ENCODE measurements around the gene ZNF384.
A peak's percentile ranks its signal among the peaks of the same experiment; 100 is the strongest.

Gene ZNF384

DNA sequence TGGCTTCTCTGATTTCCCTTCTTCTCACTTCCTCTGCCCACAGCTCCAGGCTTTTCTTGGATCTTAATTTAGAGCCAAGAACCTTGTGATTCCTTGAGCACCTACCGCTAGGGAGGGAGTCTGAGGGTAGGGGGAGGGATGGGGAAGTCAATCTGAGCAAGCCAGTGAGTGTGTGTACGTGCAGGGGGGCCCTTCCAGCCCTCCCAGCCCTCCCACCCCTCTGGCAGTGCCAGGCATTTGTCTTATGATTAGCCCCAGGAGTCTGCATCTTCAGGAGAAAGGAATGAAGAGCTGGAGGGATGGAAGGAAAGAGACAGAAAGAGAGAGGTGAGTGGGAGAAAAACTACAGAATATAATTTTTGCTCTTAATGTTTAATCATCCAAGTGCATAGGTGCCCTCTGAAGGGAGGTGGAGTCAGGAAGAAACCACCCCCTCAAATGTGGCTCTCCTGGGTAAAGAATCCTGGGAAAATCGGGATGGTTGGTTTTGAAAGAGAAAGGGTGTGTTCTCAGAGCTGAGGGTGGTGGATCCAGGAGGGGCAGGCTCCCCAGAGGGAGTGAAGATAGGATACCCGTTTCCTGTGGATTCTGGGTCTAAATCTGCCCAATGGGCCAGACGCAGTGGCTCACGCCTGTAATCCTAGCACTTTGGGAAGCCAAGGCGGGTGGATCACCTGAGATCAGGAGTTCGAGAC is 9.3 kb upstream of the ZNF384 start:
- CTCF ChIA-PET = interaction anchor here (0.6 to 2.3 kb wide), 4 partner anchors 9 to 137 kb away, joined by 3 to 12 read pairs (median 3); partner anchors contain the start of genes LPAR5 and ZNF384
- POLR2A ChIA-PET = interaction anchor here (1.0 to 2.9 kb wide), 4 partner anchors 9 to 130 kb away, joined by 3 to 37 read pairs (median 6); partner anchors contain the start of genes COPS7A, MLF2, NOP2 and ZNF384
- no peak for DNase-seq (ENCODE audit: extremely low spot score)
- TF ChIP-seq L3MBTL2 (conservative IDR thresholded peaks at IDR 0.05) (no peak), ZNF384 (IDR thresholded peaks at IDR 0.05) (no peak), CTBP1 (IDR thresholded peaks at IDR 0.05; ENCODE audit: borderline replicate concordance) (no peak), HDGF (IDR thresholded peaks at IDR 0.05; ENCODE audit: borderline replicate concordance) (no peak), ELF4 (IDR thresholded peaks at IDR 0.05) (no peak), ARNT (IDR thresholded peaks at IDR 0.05) (no peak), TARDBP (IDR thresholded peaks at IDR 0.05) (no peak), FOXM1 (IDR thresholded peaks at IDR 0.05; ENCODE audit: borderline replicate concordance) (no peak), FOXK2 (IDR thresholded peaks at IDR 0.05) (no peak)

DNA sequence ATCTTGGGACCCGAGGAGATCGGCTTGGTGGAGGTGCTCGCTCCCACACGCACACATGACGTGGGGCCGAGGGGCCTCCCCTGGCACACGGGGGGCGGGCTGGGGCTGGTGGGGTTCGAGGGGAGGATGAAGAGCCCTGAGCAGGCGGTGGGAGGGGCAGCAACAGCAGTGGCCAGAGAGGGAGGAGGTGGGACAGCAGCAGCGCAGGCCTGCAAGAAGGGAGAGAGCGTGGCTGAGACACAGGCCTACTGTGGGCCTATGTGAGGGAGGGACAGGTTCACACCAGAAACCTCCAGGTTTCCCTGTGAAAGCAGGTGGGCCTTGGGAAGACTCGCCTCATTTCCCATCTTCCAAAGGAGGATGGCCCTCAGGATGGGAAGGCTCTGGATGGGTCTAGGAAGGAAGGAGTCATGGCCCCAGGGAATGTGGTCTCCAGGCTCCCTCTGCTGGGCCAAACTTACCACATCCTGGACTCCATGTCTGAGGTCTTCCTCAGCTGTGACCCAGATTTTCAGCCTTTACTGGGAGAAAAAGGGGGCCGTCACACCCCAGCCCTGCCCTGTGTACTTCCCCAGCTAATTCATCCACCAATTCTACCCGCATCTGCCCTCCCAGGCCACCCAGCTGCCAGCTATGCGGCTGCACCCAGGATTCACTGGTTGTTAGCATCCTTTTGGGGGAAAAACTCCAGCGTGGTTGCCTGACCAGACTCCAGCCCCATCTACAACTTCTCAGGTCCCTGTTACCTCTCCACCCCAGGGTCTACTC is 8.6 kb upstream of the ZNF384 start:
- ChIA-PET CTCF (interaction anchor here (0.7 to 2.3 kb wide), 2 partner anchors 8 to 62 kb away, joined by 3 to 12 read pairs; partner anchors contain the start of genes LPAR5 and ZNF384), POLR2A (interaction anchor here (1.4 to 2.9 kb wide), 3 partner anchors 9 to 55 kb away, joined by 5 to 37 read pairs (median 7); partner anchors contain the start of genes COPS7A, MLF2 and ZNF384)
- peak; percentile 65 for DNase-seq (ENCODE audit: extremely low spot score)
- no peak for TF ChIP-seq FOXA1 (IDR thresholded peaks at IDR 0.05)
- no peak for TF ChIP-seq FOXM1 (IDR thresholded peaks at IDR 0.05; ENCODE audit: borderline replicate concordance)
- TF ChIP-seq LEF1 (IDR thresholded peaks at IDR 0.05; ENCODE audit: borderline replicate concordance) = no peak
- no peak for TF ChIP-seq TARDBP (IDR thresholded peaks at IDR 0.05)
- TF ChIP-seq L3MBTL2 (conservative IDR thresholded peaks at IDR 0.05) = no peak
- TF ChIP-seq FOXK2 (IDR thresholded peaks at IDR 0.05) = no peak
- TF ChIP-seq, protein P1, sequence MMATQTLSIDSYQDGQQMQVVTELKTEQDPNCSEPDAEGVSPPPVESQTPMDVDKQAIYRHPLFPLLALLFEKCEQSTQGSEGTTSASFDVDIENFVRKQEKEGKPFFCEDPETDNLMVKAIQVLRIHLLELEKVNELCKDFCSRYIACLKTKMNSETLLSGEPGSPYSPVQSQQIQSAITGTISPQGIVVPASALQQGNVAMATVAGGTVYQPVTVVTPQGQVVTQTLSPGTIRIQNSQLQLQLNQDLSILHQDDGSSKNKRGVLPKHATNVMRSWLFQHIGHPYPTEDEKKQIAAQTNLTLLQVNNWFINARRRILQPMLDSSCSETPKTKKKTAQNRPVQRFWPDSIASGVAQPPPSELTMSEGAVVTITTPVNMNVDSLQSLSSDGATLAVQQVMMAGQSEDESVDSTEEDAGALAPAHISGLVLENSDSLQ (IDR thresholded peaks at IDR 0.05) = no peak
- no peak for TF ChIP-seq BHLHE40 (IDR thresholded peaks at IDR 0.05; ENCODE audit: borderline replicate concordance)
- TF ChIP-seq ELF4 (IDR thresholded peaks at IDR 0.05) = no peak
- no peak for TF ChIP-seq HDGF (IDR thresholded peaks at IDR 0.05; ENCODE audit: borderline replicate concordance)

DNA sequence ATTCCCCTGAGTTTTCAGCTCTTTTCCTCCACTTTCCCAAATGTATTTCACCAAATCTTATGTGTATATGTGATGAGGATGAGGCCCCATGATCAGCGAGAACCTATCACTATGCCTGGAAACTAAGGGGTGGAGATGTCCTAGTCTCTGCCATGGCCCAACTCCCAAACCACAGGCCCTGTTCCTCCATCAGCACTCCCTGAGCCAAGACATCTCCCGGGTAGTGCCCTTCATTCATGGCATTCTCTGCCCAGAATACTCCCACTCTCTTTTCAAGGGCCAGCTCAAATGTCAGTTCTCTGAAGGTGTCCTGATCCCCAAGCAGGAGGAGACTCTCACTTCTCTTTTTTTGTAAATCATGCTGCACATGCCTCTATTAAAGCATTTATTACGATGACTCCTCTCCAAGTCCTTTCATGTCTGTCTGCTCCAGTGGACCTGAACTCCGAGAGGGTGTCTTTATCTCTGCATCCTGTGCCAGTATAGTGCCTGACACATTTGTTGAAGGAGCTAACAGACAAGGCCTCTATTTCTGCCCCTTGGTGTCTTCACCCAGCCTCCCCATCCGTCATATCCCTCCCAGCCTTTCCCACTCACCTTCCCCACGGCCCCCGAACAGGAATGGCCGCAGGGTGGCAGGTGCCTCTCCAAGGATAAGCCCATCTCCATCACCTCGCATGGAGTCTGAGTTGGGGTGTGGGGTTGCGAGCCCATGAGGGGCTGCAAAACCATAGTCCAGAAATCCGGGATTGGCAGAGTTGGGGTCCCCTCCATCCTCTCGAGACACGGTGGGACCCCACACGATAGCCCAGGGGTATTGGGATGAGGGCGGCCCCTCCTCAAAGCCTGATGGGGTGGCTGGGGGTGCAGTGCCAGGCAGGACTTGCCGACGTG is 7.8 kb upstream of the ZNF384 start:
- POLR2A ChIA-PET = interaction anchor here (1.0 kb wide), 1 partner anchor 57 kb away, joined by 3 read pairs; the partner anchor contains the start of gene MLF2
- CTCF ChIA-PET = interaction anchor here (2.3 kb wide), 1 partner anchor 7 kb away, joined by 12 read pairs; the partner anchor contains the start of gene ZNF384
- TF ChIP-seq L3MBTL2 (conservative IDR thresholded peaks at IDR 0.05) (no peak), ZNF384 (IDR thresholded peaks at IDR 0.05) (no peak), LEF1 (IDR thresholded peaks at IDR 0.05; ENCODE audit: borderline replicate concordance) (no peak), TARDBP (IDR thresholded peaks at IDR 0.05) (no peak), SUZ12 (IDR thresholded peaks at IDR 0.05) (no peak), NFRKB (IDR thresholded peaks at IDR 0.05) (no peak), HDGF (IDR thresholded peaks at IDR 0.05; ENCODE audit: borderline replicate concordance) (no peak), CTBP1 (IDR thresholded peaks at IDR 0.05; ENCODE audit: borderline replicate concordance) (no peak), FOXK2 (IDR thresholded peaks at IDR 0.05) (no peak), BHLHE40 (IDR thresholded peaks at IDR 0.05; ENCODE audit: borderline replicate concordance) (no peak), SP1 (IDR thresholded peaks at IDR 0.05) (no peak), FOXA1 (IDR thresholded peaks at IDR 0.05) (no peak)
- TF ChIP-seq, protein P1 (IDR thresholded peaks at IDR 0.05) = no peak
- no peak for DNase-seq (ENCODE audit: extremely low spot score)

DNA sequence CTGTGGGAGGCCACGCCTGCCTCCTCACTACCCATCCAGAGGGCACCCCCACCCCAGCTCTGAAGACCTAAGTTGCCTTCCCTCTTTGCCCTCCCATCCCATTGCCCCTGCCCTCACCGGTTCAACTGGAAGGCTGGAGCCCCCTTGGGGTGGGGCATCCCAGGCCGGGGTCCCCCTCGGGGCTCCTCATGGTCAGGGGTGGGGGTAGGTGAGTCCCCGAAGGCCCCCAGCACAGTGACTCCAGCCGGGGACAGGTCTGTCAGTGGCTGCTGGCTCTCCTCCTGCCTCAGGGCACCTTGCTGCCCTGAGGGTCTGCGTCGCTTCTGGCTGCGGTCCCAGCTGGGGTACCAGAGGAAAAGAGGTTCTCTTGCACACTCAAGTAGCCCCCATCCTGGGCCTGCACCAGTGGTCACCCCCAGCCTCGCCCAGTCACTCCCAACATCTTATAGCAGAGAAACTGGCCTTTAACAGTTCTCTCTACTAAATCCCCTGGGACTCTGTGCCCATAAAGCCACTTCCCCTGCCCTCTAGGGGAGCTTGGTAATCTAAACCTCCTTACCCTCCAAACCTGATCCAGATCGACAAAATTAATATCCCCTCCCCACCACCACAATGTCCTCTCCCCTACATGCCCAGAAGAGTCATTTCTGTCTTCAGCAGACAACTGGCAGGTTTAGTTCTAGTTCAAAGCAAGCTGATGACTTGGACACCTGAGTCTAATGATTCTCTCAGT is 6.3 kb upstream of the ZNF384 start:
- no peak for DNase-seq (ENCODE audit: extremely low spot score)
- ChIA-PET CTCF (no interaction called here), POLR2A (interaction anchor here (0.6 to 5.5 kb wide), 3 partner anchors 28 to 156 kb away, joined by 3 to 38 read pairs (median 3); partner anchors contain the start of genes CDCA3 and COPS7A)
- TF ChIP-seq FOXA1 (IDR thresholded peaks at IDR 0.05) (no peak), TARDBP (IDR thresholded peaks at IDR 0.05) (no peak), LEF1 (IDR thresholded peaks at IDR 0.05; ENCODE audit: borderline replicate concordance) (no peak), FOXK2 (IDR thresholded peaks at IDR 0.05) (no peak), HDGF (IDR thresholded peaks at IDR 0.05; ENCODE audit: borderline replicate concordance) (no peak), BHLHE40 (IDR thresholded peaks at IDR 0.05; ENCODE audit: borderline replicate concordance) (no peak), ELF4 (IDR thresholded peaks at IDR 0.05) (no peak)
- TF ChIP-seq, protein P1 (IDR thresholded peaks at IDR 0.05) = no peak
